Measurements from ENCODE around the gene CNOT1. TPM values are rescaled to one million over a fixed set of nuclear protein-coding genes. Genes with fewer than 3 reads are reported as not detected.

Gene CNOT1
- total and polyA plus RNA-seq, 2 of the 4 experiments (the other 2 are of a cell fraction) = 85.5 to 357 TPM

DNA sequence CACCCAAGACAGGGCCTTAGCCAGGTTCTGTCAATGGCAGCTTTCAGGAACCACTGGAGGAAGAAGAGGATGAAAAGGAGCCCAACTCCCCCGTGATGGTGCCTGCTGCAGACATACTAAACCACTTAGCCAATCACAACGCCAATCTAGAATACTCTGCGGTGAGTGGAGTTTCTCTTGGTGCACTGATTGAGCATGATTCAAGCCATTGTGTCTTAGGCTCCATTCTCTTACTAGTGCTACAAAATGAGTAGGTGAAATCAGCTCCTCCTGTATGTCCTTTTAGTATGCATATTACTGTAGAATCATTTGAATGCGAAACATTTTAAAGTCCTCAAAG is 112.9 kb downstream of the CNOT1 start:
- H3K36me3 ChIP-seq (ENCODE audit: control insufficient read depth, insufficient read depth, low read length) = peaks cover 36% of the 10 kb centered on the region
- H4K20me1 ChIP-seq (ENCODE audit: insufficient read depth, low read length) = peaks cover 9% of the 10 kb centered on the region; the same call in 1 of the 2 replicates
- no CpG with 5 or more reads among the region's 4 CpGs for WGBS, 2 experiments (ENCODE audit: extremely low coverage in 2 of 2, insufficient read length in 1 of 2)
- BruUV-seq (replicated peaks) = no TSS peak
- no peak overlapping the region for H2AFZ ChIP-seq (replicated peaks; ENCODE audit: low read length, poor library complexity)
- H3K4me1 ChIP-seq (ENCODE audit: control insufficient read depth, insufficient read depth, low read length) = 0 out of 2 replicates have a peak, but pooled peaks cover 2% of the 10 kb centered on the region
- H3K9me1 ChIP-seq (ENCODE audit: insufficient read depth, low read length) = no peaks in the 10 kb centered on the region; the same call in 1 of the 2 replicates
- H4K8ac ChIP-seq (ENCODE audit: low read depth in 2 of 2, low read length in 2 of 2) = no peak overlapping the region
- no peak overlapping the region for H3K14ac ChIP-seq (replicated peaks; ENCODE audit: low read depth, low read length)
- intact Hi-C loops (cut with micrococcal nuclease) = no loop called here
- H2AK5ac ChIP-seq (ENCODE audit: low read depth, low read length) = no peak overlapping the region
- no peak overlapping the region for H3K9ac ChIP-seq (ENCODE audit: low read depth, low read length)
- dilution Hi-C loops (cut with HindIII; ENCODE audit: low sequenced_read_pairs, unreplicated experiment) = no loop called here
- no peak overlapping the region for H2BK20ac ChIP-seq (ENCODE audit: low read depth, low read length)
- ChIA-PET CTCF (no interaction called here), POLR2A (ENCODE audit: unreplicated experiment) (no interaction called here)
- no peak overlapping the region for H3K27ac ChIP-seq (ENCODE audit: insufficient read depth, low read length)
- no peak overlapping the region for H3K18ac ChIP-seq (ENCODE audit: low read depth, low read length)
- H3K4ac ChIP-seq (ENCODE audit: low read depth, low read length) = no peak overlapping the region
- H2BK120ac ChIP-seq (ENCODE audit: low read depth, low read length) = no peak overlapping the region
- no peak overlapping the region for H3K4me2 ChIP-seq (ENCODE audit: low read depth, low read length)
- no peaks in the 10 kb centered on the region for H3K9me3 ChIP-seq (ENCODE audit: control insufficient read depth, insufficient read depth, low read length)
- no peaks in the 10 kb centered on the region for H3K27me3 ChIP-seq (ENCODE audit: control insufficient read depth, insufficient read depth, low read length)
- no peak for TF ChIP-seq CHD1 (IDR thresholded peaks at IDR 0.05; ENCODE audit: low read depth, low read length)
- TF ChIP-seq, protein P1, sequence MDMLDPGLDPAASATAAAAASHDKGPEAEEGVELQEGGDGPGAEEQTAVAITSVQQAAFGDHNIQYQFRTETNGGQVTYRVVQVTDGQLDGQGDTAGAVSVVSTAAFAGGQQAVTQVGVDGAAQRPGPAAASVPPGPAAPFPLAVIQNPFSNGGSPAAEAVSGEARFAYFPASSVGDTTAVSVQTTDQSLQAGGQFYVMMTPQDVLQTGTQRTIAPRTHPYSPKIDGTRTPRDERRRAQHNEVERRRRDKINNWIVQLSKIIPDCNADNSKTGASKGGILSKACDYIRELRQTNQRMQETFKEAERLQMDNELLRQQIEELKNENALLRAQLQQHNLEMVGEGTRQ (IDR thresholded peaks at IDR 0.05; ENCODE audit: low read depth, low read length) = no peak
- TF ChIP-seq RFX5 (IDR thresholded peaks at IDR 0.05; ENCODE audit: low read depth, low read length) = no peak
- TF ChIP-seq MXI1 (IDR thresholded peaks at IDR 0.05; ENCODE audit: borderline replicate concordance, low read depth, low read length) = no peak
- no peak for TF ChIP-seq RAD21 (IDR thresholded peaks at IDR 0.05; ENCODE audit: low read length)
- TF ChIP-seq SMC3 (IDR thresholded peaks at IDR 0.05; ENCODE audit: low read depth, low read length) = no peak
- TF ChIP-seq MAFK (IDR thresholded peaks at IDR 0.05; ENCODE audit: low read depth, low read length) = no peak
- no peak for TF ChIP-seq BHLHE40 (IDR thresholded peaks at IDR 0.05; ENCODE audit: low read depth, low read length)
- TF ChIP-seq NFE2L2 (IDR thresholded peaks at IDR 0.05; ENCODE audit: low read depth, low read length) = no peak
- TF ChIP-seq FOS (IDR thresholded peaks at IDR 0.05; ENCODE audit: low read depth, low read length) = no peak
- TF ChIP-seq, protein P2, sequence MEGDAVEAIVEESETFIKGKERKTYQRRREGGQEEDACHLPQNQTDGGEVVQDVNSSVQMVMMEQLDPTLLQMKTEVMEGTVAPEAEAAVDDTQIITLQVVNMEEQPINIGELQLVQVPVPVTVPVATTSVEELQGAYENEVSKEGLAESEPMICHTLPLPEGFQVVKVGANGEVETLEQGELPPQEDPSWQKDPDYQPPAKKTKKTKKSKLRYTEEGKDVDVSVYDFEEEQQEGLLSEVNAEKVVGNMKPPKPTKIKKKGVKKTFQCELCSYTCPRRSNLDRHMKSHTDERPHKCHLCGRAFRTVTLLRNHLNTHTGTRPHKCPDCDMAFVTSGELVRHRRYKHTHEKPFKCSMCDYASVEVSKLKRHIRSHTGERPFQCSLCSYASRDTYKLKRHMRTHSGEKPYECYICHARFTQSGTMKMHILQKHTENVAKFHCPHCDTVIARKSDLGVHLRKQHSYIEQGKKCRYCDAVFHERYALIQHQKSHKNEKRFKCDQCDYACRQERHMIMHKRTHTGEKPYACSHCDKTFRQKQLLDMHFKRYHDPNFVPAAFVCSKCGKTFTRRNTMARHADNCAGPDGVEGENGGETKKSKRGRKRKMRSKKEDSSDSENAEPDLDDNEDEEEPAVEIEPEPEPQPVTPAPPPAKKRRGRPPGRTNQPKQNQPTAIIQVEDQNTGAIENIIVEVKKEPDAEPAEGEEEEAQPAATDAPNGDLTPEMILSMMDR (conservative IDR thresholded peaks at IDR 0.05; ENCODE audit: low read depth, low read length) = no peak
- peaks cover 11 to 21% of the 10 kb centered on the region in 2 experiments; a peak in 3 of 4 replicates for H3K79me1 ChIP-seq (ENCODE audit: low read depth in 1 of 2, low read length in 2 of 2)
- ATAC-seq (ENCODE audit: low read depth) (no peak), DNase-seq (no peak)
- no peak overlapping the region for H2BK15ac ChIP-seq (ENCODE audit: low read depth, low read length)
- no peak overlapping the region for H4K91ac ChIP-seq (ENCODE audit: insufficient read depth, low read depth, low read length)
- in situ Hi-C loops (cut with MboI; ENCODE audit: low sequenced_read_pairs) = no loop called here
- peak overlapping the region; percentile 5 for H2AK9ac ChIP-seq (replicated peaks; ENCODE audit: low read depth, low read length, poor library complexity)
- H3K4me3 ChIP-seq (ENCODE audit: insufficient read depth, low read depth, low read length) = no peak overlapping the region
- no peak overlapping the region for H4K5ac ChIP-seq (ENCODE audit: low read depth, low read length)
- no peak overlapping the region for H2BK5ac ChIP-seq (ENCODE audit: low read depth, low read length, poor library complexity, severe bottlenecking)
- H3K56ac ChIP-seq (ENCODE audit: extremely low read depth, insufficient read depth, low read length) = no peak overlapping the region
- H3K23ac ChIP-seq (ENCODE audit: low read depth, low read length) = peak overlapping the region; percentile 42; the same call in 1 of the 2 replicates

Data from IMR-90 (cell line).